Measurements from ENCODE around the gene TMTC1.

TMTC1 gene

DNA sequence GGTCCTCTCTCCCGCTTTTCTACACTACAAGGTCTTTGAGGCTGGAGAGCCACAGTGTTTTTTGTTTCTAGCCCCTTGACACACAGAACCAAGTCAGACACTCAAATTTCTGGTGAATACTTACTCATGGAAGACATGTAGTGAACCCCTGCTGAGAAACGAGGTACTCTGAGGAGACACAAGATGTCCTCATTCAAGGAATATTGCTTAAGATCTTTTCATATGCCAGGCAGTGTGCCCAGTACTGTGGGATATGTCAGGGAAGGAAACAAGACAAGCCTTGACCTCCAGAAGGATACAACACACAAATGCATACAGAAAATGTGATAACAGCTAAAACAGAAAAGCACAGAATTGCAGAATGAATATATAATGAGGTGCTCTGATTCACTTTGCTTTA lies 75.9 kb downstream of the TMTC1 start:
- no peak for DNase-seq

DNA sequence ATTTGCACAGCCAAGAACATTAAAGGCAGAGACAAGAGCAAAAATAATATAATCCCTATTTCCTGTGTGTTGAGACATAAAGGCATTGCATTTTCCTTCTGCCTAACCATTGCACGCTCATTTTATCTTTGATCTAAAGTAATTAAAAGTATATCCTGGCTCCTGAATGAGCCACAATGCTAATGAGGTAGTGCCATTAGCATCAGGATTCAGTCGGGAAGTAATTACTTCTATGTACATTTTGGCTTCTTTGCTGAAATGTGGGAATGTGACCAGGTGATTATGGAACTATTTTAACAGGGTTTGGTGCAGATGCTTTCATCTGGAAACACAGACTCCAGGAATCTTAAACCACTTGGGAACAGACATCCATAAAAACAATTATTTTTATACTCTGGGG lies 77.4 kb downstream of the TMTC1 start:
- DNase-seq, result no peak

DNA sequence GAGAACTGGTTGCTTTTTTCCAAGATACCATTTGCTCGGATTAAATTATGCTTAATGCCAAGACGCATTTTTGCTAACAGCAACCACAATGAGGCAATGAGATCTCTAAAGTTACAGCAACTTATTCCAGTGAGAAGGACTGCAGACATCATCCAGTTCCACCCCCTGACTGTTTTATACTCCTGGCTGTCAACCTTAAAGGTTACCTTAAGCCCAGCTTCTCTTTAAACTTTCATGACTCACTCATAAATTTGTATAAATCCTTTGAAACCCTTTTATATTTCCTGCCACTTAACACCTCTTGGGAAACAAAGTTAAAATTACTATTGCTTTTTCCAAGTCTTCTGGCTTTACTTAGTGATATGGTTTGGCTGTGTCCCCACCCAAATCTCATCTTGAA lies 80.2 kb downstream of the TMTC1 start:
- DNase-seq, result no peak

DNA sequence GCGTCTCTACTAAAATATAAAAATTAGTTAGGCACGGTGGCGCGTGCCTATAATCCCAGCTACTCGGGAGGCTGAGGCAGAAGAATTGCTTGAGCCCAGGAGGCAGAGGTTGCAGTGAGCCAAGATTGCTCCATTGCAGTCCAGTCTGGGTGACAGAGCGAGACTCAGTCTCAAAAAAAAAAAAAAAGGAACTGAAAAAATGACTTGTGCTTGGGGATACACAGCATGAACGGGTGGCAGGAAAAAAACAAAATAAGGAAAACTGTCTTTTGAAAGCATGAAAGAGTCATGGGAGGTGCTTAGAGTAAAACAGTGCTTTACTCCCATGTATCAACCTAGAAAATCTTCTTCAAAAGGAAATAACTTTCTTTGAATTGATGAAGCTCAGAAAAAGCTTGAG lies 80.8 kb downstream of the TMTC1 start:
- no peak for DNase-seq

DNA sequence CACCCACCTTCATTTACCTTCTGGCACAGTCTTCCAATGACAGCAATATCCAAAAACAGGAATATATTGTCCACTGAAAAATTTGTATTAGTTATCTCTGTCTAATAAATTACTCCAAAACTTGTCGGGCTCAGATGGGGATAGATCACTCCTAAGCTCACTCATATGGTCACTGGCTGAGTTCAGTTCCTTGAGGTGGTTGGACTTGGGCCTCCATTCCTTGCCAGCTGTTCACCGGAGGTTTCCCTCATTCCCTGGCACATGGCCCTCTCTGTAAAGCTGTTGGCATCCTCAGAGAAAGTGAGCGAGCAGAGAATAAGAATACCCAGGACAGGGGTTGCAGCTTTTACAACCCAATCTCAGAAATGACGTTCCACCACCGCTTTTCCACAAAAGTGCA lies 81.5 kb downstream of the TMTC1 start:
- no peak for DNase-seq

DNA sequence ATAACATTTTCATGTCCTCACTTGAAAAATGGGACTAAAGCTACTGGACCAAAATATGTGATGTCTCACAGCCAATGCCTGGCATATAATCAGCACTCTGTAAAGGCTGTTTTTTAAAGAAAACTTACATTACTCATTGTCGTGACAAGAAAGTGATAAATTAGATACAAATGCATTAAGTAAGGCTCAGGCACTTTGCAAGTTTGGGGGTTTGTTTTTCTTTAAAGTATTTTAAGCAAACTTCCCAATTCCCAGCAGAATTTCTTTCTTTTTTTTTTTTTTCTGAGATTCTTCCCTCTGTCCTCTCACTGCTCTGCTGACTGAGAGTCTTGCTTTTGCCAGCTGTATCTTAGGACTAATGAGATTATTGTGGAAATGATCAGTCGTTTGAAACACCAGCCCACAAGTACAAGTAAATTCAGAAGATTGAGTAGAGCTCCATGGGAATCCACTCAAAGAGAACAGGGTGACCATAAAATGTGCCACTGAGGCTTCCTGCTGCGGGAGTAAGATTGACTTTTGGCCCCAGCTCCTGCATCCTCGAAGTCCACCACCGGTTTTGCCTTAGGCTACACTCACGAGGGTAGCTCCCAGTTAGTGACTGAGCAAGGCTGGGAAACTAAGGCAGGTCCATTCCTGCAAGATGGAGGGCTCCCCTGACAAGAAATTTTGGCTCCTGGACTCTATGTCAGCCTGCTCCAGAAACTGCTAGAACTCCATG lies 82.8 kb downstream of the TMTC1 start:
- no peak for DNase-seq

DNA sequence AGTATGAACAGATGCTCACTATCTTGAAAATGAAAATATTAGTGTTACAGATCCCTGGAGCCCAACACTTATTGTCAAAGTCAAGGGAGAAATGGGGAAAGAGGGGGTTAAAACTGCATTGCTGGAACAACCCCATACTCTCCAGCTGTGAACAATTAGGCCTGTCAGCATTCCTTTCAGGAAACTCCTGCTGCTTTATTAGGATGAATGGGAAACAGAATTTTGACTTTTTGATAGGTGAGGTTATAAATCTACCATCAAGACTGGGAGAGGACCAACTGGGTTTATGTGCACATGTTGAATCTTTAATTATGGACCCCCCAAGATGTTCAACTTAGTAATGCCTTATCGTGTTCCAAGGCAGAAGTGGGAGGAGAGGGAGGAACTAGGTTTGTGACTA lies 85.0 kb downstream of the TMTC1 start:
- DNase-seq, result no peak

DNA sequence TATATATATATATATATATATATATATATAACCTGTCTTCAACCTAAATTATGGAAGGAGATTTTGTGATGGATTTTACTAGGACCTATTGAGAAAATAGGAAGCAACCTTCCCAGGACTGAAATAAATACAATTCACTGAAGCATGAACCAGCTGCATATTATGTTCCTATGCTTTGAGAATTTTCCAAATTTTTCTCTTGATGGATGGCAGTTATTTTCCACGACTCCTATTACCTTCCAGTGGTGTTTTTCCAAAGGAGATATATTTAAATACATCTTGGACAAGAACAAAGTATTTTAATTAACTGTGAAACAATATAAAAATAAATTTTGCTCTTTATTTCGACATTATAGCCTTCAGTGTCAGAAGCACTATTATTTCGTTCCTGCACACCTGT lies 87.9 kb downstream of the TMTC1 start:
- no peak for DNase-seq

DNA sequence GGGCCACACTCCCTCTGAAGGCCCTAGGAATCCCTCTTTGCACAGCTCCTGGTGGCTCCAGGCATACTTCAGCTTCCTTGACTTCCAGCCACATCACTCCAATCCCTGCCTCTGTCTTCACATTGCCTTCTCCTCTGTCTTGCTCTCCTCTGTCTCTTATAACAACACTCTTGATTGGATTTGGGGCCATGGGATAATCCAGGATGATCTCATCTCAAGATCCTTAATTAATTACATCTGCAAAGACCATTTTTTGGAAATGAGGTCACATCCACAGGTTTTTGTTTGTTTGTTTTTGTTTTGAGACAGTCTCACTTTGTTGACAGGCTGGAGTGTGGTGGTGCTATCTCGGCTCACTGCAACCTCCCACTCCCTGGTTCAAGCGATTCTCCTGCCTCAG lies 88.7 kb downstream of the TMTC1 start:
- no peak for DNase-seq

DNA sequence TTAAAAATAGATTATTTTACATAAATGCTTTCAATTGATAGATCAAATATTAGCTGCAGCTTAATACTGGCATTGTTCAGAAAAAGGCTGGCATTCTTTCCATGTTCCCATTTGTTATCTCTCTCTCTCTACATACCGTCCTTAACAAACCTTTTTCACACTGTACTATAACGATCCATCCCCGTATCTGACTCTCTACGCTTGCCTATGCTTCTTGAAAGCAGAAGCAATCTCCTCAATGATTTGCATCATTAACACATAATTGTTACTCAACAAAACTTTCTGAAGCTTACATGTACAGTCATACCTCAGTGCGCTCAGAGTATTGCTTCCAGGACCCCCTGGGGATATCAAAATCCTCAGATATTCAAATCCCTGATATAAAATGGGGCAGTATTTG lies 89.7 kb downstream of the TMTC1 start:
- no peak for DNase-seq

DNA sequence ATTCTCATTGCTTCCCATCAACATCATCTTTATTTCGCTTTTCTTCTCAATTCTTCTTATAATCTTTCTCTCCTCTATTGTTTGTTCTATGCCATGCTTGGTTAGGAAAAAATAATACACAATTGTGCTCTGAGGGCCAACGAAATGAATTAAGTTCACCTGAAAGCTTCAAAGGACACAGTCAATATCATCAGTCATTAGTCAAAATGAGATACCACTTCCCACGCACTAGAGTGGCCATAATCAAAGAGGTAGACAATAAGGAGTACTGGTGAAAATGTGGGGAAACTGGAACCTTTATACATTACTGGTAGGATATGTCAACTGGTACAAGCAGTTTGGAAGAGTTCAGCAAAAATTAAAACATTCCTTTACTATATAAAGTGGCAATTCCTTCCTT lies 91.5 kb downstream of the TMTC1 start:
- DNase-seq, result no peak

DNA sequence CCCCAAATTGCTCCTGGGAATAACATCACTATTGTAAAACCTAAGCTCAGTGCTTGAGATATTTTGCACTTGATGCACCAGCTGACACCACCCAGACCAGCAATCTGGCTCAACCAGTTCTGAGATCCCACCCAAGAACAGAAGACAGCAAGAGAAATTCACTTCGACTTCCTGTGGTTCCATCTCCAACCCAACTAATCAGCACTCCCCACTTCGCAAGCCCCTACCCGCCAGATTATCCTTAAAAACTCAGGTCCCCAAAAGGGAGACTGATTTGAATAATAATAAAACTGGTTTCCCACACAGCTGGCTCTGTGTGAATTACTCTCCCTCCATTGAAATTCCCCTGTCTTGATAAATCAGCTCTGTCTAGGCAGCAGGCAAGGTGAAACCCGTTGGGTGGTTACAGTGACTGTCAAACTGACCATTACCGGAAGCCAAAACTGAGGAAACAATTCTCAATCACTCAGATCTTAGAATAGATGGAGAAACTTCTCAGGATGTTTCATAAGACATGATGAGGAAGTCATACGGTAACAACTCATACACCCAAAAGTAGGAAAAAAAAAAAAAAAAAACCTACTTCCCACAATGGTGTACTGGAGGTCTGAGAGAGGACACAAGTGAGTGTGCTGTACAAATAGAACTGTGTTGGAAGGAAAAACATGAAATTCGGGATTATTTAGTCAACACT lies 92.4 kb downstream of the TMTC1 start:
- no peak for DNase-seq

DNA sequence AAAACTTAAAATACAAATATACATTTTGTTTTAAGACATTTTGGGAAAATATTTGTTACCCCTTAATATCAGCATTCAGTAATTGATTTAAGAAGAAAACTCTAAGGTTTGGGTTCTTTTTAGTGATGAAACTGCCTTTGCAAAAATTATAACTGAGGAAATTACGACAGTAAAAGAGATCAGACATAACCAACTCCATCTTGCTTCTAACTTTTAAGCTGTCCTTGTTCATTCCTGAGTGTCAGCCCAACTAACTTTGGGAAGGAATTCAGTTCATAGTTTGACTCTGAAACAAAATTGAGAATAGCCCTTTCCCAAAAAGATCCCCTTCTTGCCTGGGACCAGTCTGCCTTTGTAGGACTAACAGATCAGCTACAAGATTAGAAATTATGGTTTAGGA lies 93.0 kb downstream of the TMTC1 start:
- DNase-seq, result no peak

DNA sequence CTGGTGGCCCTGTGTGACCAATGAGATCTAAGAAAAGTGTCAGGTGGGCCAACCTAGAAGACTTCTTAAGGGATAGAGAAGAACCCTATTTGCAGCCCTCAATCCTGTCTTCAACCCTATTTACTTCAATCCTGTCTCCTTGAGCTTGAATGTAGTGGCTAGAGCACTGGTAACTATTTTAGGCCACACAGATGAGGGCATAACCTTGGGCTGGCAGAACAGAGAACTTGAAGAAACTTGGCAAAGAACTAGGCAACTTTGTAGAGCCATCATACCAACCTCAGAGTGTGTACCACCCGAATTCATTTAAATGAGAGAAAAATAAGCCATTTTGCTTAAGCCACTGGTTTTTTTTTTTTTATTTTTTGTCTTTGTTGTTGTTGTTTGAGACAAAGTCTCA lies 94.8 kb downstream of the TMTC1 start:
- no peak for DNase-seq

DNA sequence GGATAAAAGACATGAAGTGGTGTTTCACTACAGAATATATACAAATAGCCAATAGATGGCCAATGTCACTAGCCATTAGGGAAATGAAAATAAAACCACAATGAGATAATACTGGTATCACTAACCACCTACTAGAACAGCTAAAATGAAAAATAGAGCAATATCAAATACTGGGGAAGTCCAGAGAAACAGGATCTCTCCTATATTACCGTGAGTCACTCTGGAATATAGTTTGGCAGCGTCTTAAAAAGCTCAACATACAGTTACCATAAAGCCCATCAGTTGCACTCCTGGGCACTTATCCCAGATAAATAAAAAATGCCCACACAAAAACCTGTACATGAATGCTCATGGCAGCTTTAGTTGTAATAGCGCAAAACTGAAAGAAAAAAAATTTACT lies 101.7 kb downstream of the TMTC1 start:
- DNase-seq, result no peak

DNA sequence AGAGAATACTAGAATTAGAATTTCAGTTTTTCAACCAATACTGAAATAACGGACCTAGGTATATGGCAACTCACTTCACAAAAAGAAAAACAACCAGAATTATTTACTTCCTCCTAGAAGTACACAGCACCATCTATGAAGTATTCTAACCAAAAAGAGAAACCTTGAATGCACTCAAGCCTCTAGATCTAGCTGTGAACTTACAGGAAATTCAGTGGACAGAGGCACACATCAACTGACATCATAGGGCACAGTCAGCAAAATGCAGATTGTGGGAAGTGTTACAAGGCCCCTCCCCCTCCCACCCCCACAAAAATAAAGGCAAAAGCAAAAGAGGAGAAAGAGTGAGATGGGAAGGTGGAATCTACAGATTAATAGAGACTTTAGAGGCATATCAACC lies 102.4 kb downstream of the TMTC1 start:
- no peak for DNase-seq

DNA sequence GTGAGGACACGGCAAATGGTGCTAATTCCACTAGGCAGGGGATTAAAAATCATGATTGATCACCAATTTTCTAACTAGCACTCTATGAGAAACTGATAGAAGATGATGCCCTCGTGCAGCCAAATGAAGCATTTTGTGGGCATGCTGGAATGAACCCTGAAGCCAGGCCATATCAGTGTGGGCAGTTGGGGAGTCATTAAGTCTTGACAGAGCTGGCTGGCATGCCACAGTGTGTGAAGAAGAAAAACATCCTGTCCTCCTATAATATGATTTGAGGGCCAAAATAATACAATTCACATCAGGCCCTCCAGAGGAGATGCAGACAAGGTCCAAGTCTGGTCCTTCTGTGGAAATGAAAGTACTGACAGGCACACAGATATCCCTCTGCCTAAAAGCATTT lies 107.1 kb downstream of the TMTC1 start:
- DNase-seq, result no peak

DNA sequence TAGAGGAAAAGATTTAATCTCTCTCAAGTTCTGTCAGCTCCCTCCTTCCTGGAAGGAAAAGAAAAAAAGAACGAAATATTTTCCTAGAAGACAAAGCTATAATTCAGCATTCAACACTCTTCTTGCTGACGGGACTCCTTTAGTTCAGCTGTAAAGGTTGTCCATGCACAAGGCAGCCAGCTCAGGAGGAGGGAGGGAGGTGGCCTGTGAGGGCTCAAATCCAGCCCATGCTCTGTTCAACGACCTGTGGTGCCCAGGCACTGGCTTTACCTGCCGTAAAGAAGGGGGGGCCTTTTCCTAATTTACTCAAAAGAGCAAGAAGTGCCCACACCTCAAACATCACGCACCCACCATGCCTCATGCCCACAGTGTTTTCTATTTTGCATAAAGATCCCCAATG lies 109.3 kb downstream of the TMTC1 start:
- no peak for DNase-seq

DNA sequence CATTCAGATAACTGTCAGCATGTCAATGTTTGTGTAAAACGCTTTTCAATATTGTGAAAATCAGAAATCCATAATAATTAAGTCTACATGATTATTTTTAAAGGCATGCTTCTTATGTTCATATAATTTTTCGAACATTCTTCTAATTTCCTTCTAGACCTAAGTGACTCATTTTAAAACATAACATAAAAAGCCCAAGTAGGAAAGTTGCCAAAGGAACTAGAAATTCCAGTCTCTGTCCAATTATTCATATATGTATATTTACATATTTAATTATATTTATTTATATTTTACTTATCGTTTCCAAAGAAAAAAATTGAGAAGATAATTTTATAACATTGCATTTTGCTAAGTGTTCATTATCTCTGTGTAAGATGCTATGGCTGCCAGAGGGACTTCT lies 110.4 kb downstream of the TMTC1 start:
- no peak for DNase-seq

DNA sequence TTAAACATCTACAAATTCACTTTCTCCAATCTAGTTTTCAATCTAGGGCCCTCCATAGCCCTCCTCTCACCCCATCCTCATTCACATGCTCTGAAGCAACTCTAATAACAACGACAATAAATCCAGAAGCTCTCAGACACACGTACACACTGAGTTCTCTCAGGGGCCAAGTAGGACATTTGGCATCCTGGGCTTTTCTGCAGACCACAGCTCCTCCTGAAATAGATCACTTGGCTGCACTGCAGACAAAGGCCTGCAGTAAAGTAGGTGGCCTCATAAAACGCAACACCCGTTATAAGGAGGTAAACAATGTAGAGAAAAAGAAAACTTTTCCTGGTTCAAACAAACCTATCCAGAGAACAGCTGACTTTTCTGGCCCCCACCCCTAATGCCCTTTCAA lies 111.2 kb downstream of the TMTC1 start:
- DNase-seq, result no peak

DNA sequence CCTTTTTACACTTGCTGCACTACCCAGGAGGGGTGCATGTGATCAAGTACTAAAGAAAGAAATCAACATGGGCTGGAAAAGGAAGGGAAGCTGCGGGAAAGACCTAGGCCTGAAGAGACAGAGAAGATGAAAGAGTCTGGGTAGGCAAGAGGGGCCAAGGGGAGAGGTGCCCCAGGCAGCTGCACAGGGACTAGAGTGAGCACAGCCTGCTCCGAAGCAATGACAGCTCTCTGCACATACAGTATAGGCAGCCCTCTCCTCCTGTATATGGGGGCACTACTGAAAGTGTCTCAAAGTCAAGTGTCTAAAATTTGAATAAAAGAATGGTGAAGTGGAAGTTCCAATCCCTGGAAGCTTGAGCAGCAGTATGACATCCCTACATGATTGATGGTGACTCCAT lies 112.0 kb downstream of the TMTC1 start:
- DNase-seq, result no peak

DNA sequence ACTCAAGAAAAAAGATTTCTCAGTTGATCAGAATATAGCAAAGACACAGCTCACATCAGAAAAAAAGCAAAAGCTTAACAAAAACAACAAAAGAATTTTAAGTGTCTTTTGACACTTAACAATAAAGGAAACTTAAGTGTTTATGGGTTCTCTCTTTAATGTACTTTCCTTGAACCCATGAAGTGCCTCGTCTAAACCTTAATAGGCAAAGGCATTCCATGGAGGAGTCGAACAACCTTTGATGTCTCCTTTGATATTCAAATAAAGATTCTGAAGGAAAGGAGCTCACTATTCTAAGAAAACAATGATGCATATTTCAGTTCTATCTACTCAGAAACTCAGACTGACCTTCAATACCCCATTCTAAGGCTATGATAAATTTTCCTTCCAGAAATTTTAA lies 116.7 kb downstream of the TMTC1 start:
- DNase-seq, result no peak

DNA sequence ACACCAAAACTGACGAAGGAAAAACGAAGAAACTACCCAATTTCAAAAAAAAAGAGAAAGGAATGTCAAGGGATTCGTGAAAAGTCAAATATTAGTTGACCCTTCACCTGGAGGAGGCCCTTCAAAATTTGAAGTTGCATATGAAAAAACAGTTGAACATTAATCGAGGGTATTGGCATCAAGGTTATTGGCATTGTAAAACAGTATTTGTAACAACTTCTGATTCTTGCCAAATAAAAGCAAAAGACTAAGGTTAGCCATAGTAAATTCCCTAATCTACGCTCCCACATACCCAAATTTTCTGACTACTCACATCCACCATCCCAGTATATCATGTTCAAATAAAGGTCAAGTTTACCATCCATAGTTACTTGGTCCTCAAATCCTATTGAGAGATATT lies 118.6 kb downstream of the TMTC1 start:
- DNase-seq, result no peak

DNA sequence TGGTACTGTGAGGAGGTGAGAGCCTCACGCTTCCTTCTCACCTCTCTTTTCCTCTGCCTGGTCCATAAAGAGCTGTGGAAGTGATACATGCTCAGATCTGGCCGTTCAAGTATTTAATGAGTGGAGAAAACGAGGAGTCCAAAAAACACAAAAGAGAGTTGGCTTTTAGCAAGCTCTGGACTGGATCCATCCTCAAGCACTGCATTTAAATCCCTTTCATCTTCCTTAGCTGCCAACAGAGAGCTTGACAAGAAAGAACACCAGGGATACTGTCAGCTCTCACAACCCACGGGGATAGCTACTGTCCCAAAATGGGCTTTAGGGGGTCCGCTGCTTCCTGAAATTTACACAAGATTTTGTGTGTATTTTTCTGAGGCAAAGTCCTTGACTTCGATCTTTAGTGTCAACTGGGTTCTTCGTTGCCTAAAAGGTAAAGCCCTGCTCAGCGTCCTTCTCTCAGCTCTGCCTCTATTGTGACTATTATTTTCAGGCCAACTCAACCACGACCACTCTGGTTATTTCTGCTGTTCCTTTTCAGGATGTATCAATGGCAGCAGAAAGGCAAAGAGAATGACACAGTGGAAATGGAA lies 120.9 kb downstream of the TMTC1 start:
- no peak for DNase-seq

DNA sequence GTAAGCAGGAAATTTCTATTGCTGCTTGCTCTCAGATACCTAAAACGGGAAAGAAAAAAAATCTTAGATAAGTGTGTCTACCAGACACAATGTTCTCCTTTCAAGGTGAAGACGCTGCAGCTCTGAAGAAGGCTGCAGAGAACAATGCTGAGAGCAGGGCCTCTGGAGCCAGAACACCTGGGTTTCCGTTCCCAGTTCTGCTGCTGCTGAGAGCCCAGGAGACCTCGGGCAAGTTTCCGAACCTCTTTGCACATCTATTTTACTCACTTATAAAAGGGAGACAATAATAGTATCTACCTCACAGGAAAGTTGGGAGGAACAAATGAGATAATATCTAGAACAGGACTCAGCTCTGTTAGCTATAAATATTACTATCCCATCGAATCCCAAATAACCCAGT lies 122.9 kb downstream of the TMTC1 start:
- DNase-seq, result no peak
